ENCODE measurements around the gene TULP4. TPM values are rescaled to one million over a fixed set of nuclear protein-coding genes. Genes with fewer than 3 reads are reported as not detected.

Gene TULP4
- total and polyA plus RNA-seq, 4 experiments from 2014 or later = 14.8 to 94.1 (median 63.6) TPM

- POLR2A ChIA-PET (ENCODE audit: partially characterized antibody) = interaction anchor here (0.5 to 1.5 kb wide), 3 partner anchors 14 to 100 kb away, joined by 3 to 9 read pairs (median 3); no protein-coding TSS in a partner anchor
- peaks cover 62% of the 10 kb centered on the region for H3K4me1 ChIP-seq (ENCODE audit: insufficient read depth, low read length)
- DNase-seq = no peak
- no peaks in the 10 kb centered on the region for H3K9me3 ChIP-seq (ENCODE audit: control insufficient read depth in 1 of 2, low read length in 2 of 2)
- CTCF ChIA-PET (ENCODE audit: partially characterized antibody) = interaction anchor here (0.6 to 1.7 kb wide), 3 partner anchors 13 to 417 kb away, joined by 3 to 5 read pairs (median 3); no protein-coding TSS in a partner anchor
- H3K4me3 ChIP-seq (ENCODE audit: low read length in 2 of 2) = no peak overlapping the region
- intact Hi-C loops (cut with micrococcal nuclease) = no loop called here
- H3K27me3 ChIP-seq (ENCODE audit: insufficient read depth, low read length) = no peaks in the 10 kb centered on the region
- H3K27ac Mint-ChIP-seq = peak overlapping the region; percentile 48 to 90 (median 68)
- peak overlapping the region in 2 of 8 donors; percentile 42 for H3K4me3 Mint-ChIP-seq
- H3K36me3 ChIP-seq (ENCODE audit: insufficient read depth, low read length) = no peaks in the 10 kb centered on the region
- H3K9me3 Mint-ChIP-seq = no peaks in the 10 kb centered on the region
- no peaks in the 10 kb centered on the region for H3K27me3 Mint-ChIP-seq
- H3K27ac ChIP-seq (ENCODE audit: low read depth, low read length) = no peak overlapping the region
- peaks cover 43 to 66% (median 56%) of the 10 kb centered on the region in 4 donors for H3K4me1 Mint-ChIP-seq
- no peaks in the 10 kb centered on the region for H3K36me3 Mint-ChIP-seq
Measured at GRCh38 chr6:158285656-158286021, 26.6 kb upstream of the TULP4 start.

GRCh38 chr6:158286413-158286812 is 25.9 kb upstream of the TULP4 start:
- H3K4me1 Mint-ChIP-seq = peaks cover 48 to 74% (median 62%) of the 10 kb centered on the region in 4 donors
- H3K4me1 ChIP-seq (ENCODE audit: insufficient read depth, low read length) = peaks cover 69% of the 10 kb centered on the region
- intact Hi-C loops (cut with micrococcal nuclease) = no loop called here
- no peaks in the 10 kb centered on the region for H3K27me3 ChIP-seq (ENCODE audit: insufficient read depth, low read length)
- no peaks in the 10 kb centered on the region for H3K36me3 Mint-ChIP-seq
- H3K9me3 Mint-ChIP-seq = no peaks in the 10 kb centered on the region
- DNase-seq = no peak
- H3K4me3 ChIP-seq (ENCODE audit: low read length in 2 of 2) = no peak overlapping the region
- no peaks in the 10 kb centered on the region for H3K36me3 ChIP-seq (ENCODE audit: insufficient read depth, low read length)
- H3K27ac Mint-ChIP-seq = peak overlapping the region in 6 of 7 donors; percentile 6 to 84 (median 56)
- peak overlapping the region in 1 of 8 donors; percentile 26 for H3K4me3 Mint-ChIP-seq
- POLR2A ChIA-PET (ENCODE audit: partially characterized antibody) = interaction anchor here (0.5 to 1.5 kb wide), 2 partner anchors 8 to 15 kb away, joined by 3 to 9 read pairs; no protein-coding TSS in a partner anchor
- CTCF ChIA-PET (ENCODE audit: partially characterized antibody) = interaction anchor here (0.6 to 1.3 kb wide), 2 partner anchors 29 to 416 kb away, joined by 3 read pairs; no protein-coding TSS in a partner anchor
- no peaks in the 10 kb centered on the region for H3K9me3 ChIP-seq (ENCODE audit: control insufficient read depth in 1 of 2, low read length in 2 of 2)
- no peak overlapping the region for H3K27ac ChIP-seq (ENCODE audit: low read depth, low read length)
- no peaks in the 10 kb centered on the region for H3K27me3 Mint-ChIP-seq

- Mint-ChIP-seq H3K4me1 (peaks cover 50 to 80% (median 66%) of the 10 kb centered on the region in 4 donors), H3K27ac (peak overlapping the region in 2 of 7 donors; percentile 45 to 68), H3K36me3 (no peaks in the 10 kb centered on the region), H3K27me3 (no peaks in the 10 kb centered on the region), H3K4me3 (no peak overlapping the region), H3K9me3 (no peaks in the 10 kb centered on the region)
- no peaks in the 10 kb centered on the region for H3K36me3 ChIP-seq (ENCODE audit: insufficient read depth, low read length)
- POLR2A ChIA-PET (ENCODE audit: partially characterized antibody) = interaction anchor here (1.5 kb wide), 1 partner anchor 15 kb away, joined by 9 read pairs; no protein-coding TSS in a partner anchor
- no peak overlapping the region for H3K4me3 ChIP-seq (ENCODE audit: low read length in 2 of 2)
- no peaks in the 10 kb centered on the region for H3K27me3 ChIP-seq (ENCODE audit: insufficient read depth, low read length)
- H3K4me1 ChIP-seq (ENCODE audit: insufficient read depth, low read length) = peaks cover 75% of the 10 kb centered on the region
- H3K27ac ChIP-seq (ENCODE audit: low read depth, low read length) = no peak overlapping the region
- DNase-seq = no peak
- no peaks in the 10 kb centered on the region for H3K9me3 ChIP-seq (ENCODE audit: control insufficient read depth in 1 of 2, low read length in 2 of 2)
- intact Hi-C loops (cut with micrococcal nuclease) = no loop called here
- CTCF ChIA-PET (ENCODE audit: partially characterized antibody) = interaction anchor here (1.3 kb wide), 1 partner anchor 29 kb away, joined by 3 read pairs; no protein-coding TSS in a partner anchor
Measured at GRCh38 chr6:158287047-158287446, 25.2 kb upstream of the TULP4 start.

GRCh38 chr6:158290040-158290439 is 22.2 kb upstream of the TULP4 start:
- Histone ChIP-seq H3K36me3 (ENCODE audit: insufficient read depth, low read length) (no peaks in the 10 kb centered on the region), H3K4me1 (ENCODE audit: insufficient read depth, low read length) (peaks cover 50% of the 10 kb centered on the region), H3K4me3 (ENCODE audit: low read length in 2 of 2) (peak overlapping the region; percentile 23 to 46), H3K9me3 (ENCODE audit: control insufficient read depth in 1 of 2, low read length in 2 of 2) (no peaks in the 10 kb centered on the region), H3K27me3 (ENCODE audit: insufficient read depth, low read length) (no peaks in the 10 kb centered on the region), H3K27ac (ENCODE audit: low read depth, low read length) (peak overlapping the region; percentile 41)
- H3K4me3 Mint-ChIP-seq = peak overlapping the region; percentile 75 to 92 (median 86)
- peaks cover 39 to 61% (median 48%) of the 10 kb centered on the region in 4 donors for H3K4me1 Mint-ChIP-seq
- peaks cover 4 to 13% of the 10 kb centered on the region in 2 donors for H3K36me3 Mint-ChIP-seq
- intact Hi-C loops (cut with micrococcal nuclease) = loop anchor here (2.0 kb wide), 1 partner anchor 57 kb away; no protein-coding TSS in a partner anchor
- H3K9me3 Mint-ChIP-seq = no peaks in the 10 kb centered on the region
- ChIA-PET CTCF (ENCODE audit: partially characterized antibody) (interaction anchor here (0.7 to 1.2 kb wide), 3 partner anchors 9 to 113 kb away, joined by 3 read pairs; no protein-coding TSS in a partner anchor), POLR2A (ENCODE audit: partially characterized antibody) (interaction anchor here (0.6 to 1.8 kb wide), 4 partner anchors 19 to 102 kb away, joined by 3 to 6 read pairs (median 4); no protein-coding TSS in a partner anchor)
- H3K27ac Mint-ChIP-seq = peak overlapping the region; percentile 87 to 96 (median 95)
- no peaks in the 10 kb centered on the region for H3K27me3 Mint-ChIP-seq
- DNase-seq = peak in 4 of 5 donors; percentile 18 to 32 (median 24)

- CTCF ChIA-PET (ENCODE audit: partially characterized antibody) = interaction anchor here (0.7 to 1.5 kb wide), 5 partner anchors 9 to 112 kb away, joined by 3 read pairs; no protein-coding TSS in a partner anchor
- peaks cover 45% of the 10 kb centered on the region for H3K4me1 ChIP-seq (ENCODE audit: insufficient read depth, low read length)
Measured at GRCh38 chr6:158290659-158291058, 21.6 kb upstream of the TULP4 start.

GRCh38 chr6:158292016-158292415 is 20.2 kb upstream of the TULP4 start:
- no peak for DNase-seq
- H3K9me3 ChIP-seq (ENCODE audit: control insufficient read depth in 1 of 2, low read length in 2 of 2) = peaks cover 0 to 2% of the 10 kb centered on the region in 2 donors
- CTCF ChIA-PET (ENCODE audit: partially characterized antibody) = no interaction called here
- peaks cover 14 to 29% of the 10 kb centered on the region in 2 donors for H3K36me3 Mint-ChIP-seq
- peaks cover 29 to 41% (median 34%) of the 10 kb centered on the region in 4 donors for H3K4me1 Mint-ChIP-seq
- no peaks in the 10 kb centered on the region for H3K27me3 Mint-ChIP-seq
- peak overlapping the region in 1 of 8 donors; percentile 2 for H3K4me3 Mint-ChIP-seq
- H3K9me3 Mint-ChIP-seq = peaks cover 0 to 12% (median 10%) of the 10 kb centered on the region in 8 donors
- H3K36me3 ChIP-seq (ENCODE audit: insufficient read depth, low read length) = no peaks in the 10 kb centered on the region
- intact Hi-C loops (cut with micrococcal nuclease) = no loop called here
- peaks cover 31% of the 10 kb centered on the region for H3K4me1 ChIP-seq (ENCODE audit: insufficient read depth, low read length)
- H3K27me3 ChIP-seq (ENCODE audit: insufficient read depth, low read length) = no peaks in the 10 kb centered on the region
- POLR2A ChIA-PET (ENCODE audit: partially characterized antibody) = interaction anchor here (0.7 kb wide), 1 partner anchor 64 kb away, joined by 3 read pairs; no protein-coding TSS in a partner anchor
- no peak overlapping the region for H3K27ac ChIP-seq (ENCODE audit: low read depth, low read length)
- peak overlapping the region in 4 of 7 donors; percentile 52 to 95 (median 84) for H3K27ac Mint-ChIP-seq
- no peak overlapping the region for H3K4me3 ChIP-seq (ENCODE audit: low read length in 2 of 2)

More at GRCh38 chr6:158290659-158291058, 21.6 kb upstream of the TULP4 start:
- peak; percentile 56 to 71 (median 66) for DNase-seq
- Mint-ChIP-seq H3K4me3 (peak overlapping the region; percentile 75 to 92 (median 86)), H3K4me1 (peaks cover 36 to 54% (median 43%) of the 10 kb centered on the region in 4 donors), H3K36me3 (peaks cover 4 to 17% of the 10 kb centered on the region in 2 donors), H3K9me3 (no peaks in the 10 kb centered on the region), H3K27ac (peak overlapping the region; percentile 87 to 96 (median 95)), H3K27me3 (no peaks in the 10 kb centered on the region)
- H3K4me3 ChIP-seq (ENCODE audit: low read length in 2 of 2) = peak overlapping the region; percentile 23 to 46
- H3K27ac ChIP-seq (ENCODE audit: low read depth, low read length) = peak overlapping the region; percentile 41
- no peaks in the 10 kb centered on the region for H3K36me3 ChIP-seq (ENCODE audit: insufficient read depth, low read length)
- intact Hi-C loops (cut with micrococcal nuclease) = loop anchor here (2.0 kb wide), 1 partner anchor 58 kb away; no protein-coding TSS in a partner anchor
- H3K27me3 ChIP-seq (ENCODE audit: insufficient read depth, low read length) = no peaks in the 10 kb centered on the region
- POLR2A ChIA-PET (ENCODE audit: partially characterized antibody) = interaction anchor here (0.6 to 1.8 kb wide), 6 partner anchors 12 to 102 kb away, joined by 3 to 6 read pairs (median 4); no protein-coding TSS in a partner anchor
- no peaks in the 10 kb centered on the region for H3K9me3 ChIP-seq (ENCODE audit: control insufficient read depth in 1 of 2, low read length in 2 of 2)

- Histone ChIP-seq H3K4me1 (ENCODE audit: insufficient read depth, low read length) (peaks cover 30% of the 10 kb centered on the region), H3K4me3 (ENCODE audit: low read length in 2 of 2) (no peak overlapping the region), H3K36me3 (ENCODE audit: insufficient read depth, low read length) (no peaks in the 10 kb centered on the region), H3K9me3 (ENCODE audit: control insufficient read depth in 1 of 2, low read length in 2 of 2) (peaks cover 0 to 4% of the 10 kb centered on the region in 2 donors), H3K27me3 (ENCODE audit: insufficient read depth, low read length) (no peaks in the 10 kb centered on the region), H3K27ac (ENCODE audit: low read depth, low read length) (no peak overlapping the region)
- no peak for DNase-seq
- ChIA-PET POLR2A (ENCODE audit: partially characterized antibody) (no interaction called here), CTCF (ENCODE audit: partially characterized antibody) (no interaction called here)
- Mint-ChIP-seq H3K9me3 (peaks cover 0 to 20% (median 15%) of the 10 kb centered on the region in 8 donors), H3K4me3 (peak overlapping the region in 1 of 8 donors; percentile 22), H3K27me3 (no peaks in the 10 kb centered on the region), H3K27ac (peak overlapping the region in 2 of 7 donors; percentile 38 to 50), H3K36me3 (peaks cover 19 to 30% of the 10 kb centered on the region in 2 donors), H3K4me1 (peaks cover 25 to 34% (median 29%) of the 10 kb centered on the region in 4 donors)
- intact Hi-C loops (cut with micrococcal nuclease) = no loop called here
Measured at GRCh38 chr6:158293122-158293521, 19.1 kb upstream of the TULP4 start.

Data from CD4-positive, alpha-beta memory T cell (primary cell).